ENCODE measurements around the gene IFT20. TPM values are rescaled to one million over a fixed set of nuclear protein-coding genes. Genes with fewer than 3 reads are reported as not detected.
A peak's percentile ranks its signal among the peaks of the same experiment; 100 is the strongest.

IFT20 gene
- total RNA-seq: 10 to 100 TPM; 24.6 to 28.9 TPM

- peaks cover 27% of the 10 kb centered on the region for H3K4me1 Mint-ChIP-seq
- peaks cover 2% of the 10 kb centered on the region for H3K36me3 Mint-ChIP-seq
- H3K4me3 Mint-ChIP-seq: peak within 1 kb of the TSS; percentile 97
- DNase-seq (peak; percentile 92), ATAC-seq (ENCODE audit: low read depth) (peak; percentile 97)
- no peaks in the 10 kb centered on the region for H3K9me3 Mint-ChIP-seq
- POLR2A ChIA-PET: interaction anchor here (0.6 to 2.8 kb wide), 15 partner anchors 10 to 842 kb away, joined by 3 to 75 read pairs (median 5); partner anchors contain the start of genes POLDIP2 and TMEM97
- H3K27ac Mint-ChIP-seq: peak within 1 kb of the TSS; percentile 97
- H3K27me3 Mint-ChIP-seq: no peaks in the 10 kb centered on the region
These were observed at the start of gene IFT20, which contains the start of gene TNFAIP1 for GRCh38 chr17:28335201-28335958. IFT20 (minus strand) TSS chr17:28335472; CDS start chr17:28331985, 3,487 bp downstream. TNFAIP1 (plus strand) TSS chr17:28335761; CDS start chr17:28339522, 3,761 bp downstream.

- POLR2A ChIA-PET: interaction anchor here (0.9 to 3.0 kb wide), 9 partner anchors 12 to 162 kb away, joined by 3 to 31 read pairs (median 6); partner anchors contain the start of genes IFT20, POLDIP2, SARM1 and SLC46A1
- Mint-ChIP-seq H3K9me3 (no peaks in the 10 kb centered on the region), H3K27me3 (no peaks in the 10 kb centered on the region), H3K4me3 (peak overlapping the region; percentile 96), H3K36me3 (peaks cover 17% of the 10 kb centered on the region), H3K27ac (peak overlapping the region; percentile 92), H3K4me1 (peaks cover 23% of the 10 kb centered on the region)
- ATAC-seq (ENCODE audit: low read depth) (peak; percentile 13), DNase-seq (no peak)
These were observed 49.7 kb upstream of the IFT20 start for GRCh38 chr17:28385037-28385400.

GRCh38 chr17:28384281-28385036 is 49.2 kb upstream of the IFT20 start:
- Mint-ChIP-seq H3K36me3 (peaks cover 13% of the 10 kb centered on the region), H3K9me3 (no peaks in the 10 kb centered on the region), H3K4me3 (peak overlapping the region; percentile 96), H3K27me3 (no peaks in the 10 kb centered on the region), H3K4me1 (peaks cover 23% of the 10 kb centered on the region), H3K27ac (peak overlapping the region; percentile 92)
- POLR2A ChIA-PET: interaction anchor here (0.7 to 3.0 kb wide), 12 partner anchors 8 to 212 kb away, joined by 3 to 31 read pairs (median 4); partner anchors contain the start of genes IFT20, POLDIP2, SARM1 and SLC46A1
- peak; percentile 76 for DNase-seq
- ATAC-seq (ENCODE audit: low read depth): peak; percentile 95

- DNase-seq (peak; percentile 54), ATAC-seq (ENCODE audit: low read depth) (no peak)
- no peak overlapping the region for H3K27ac Mint-ChIP-seq
- no peaks in the 10 kb centered on the region for H3K9me3 Mint-ChIP-seq
- H3K36me3 Mint-ChIP-seq: peaks cover 13% of the 10 kb centered on the region
- H3K4me1 Mint-ChIP-seq: peaks cover 25% of the 10 kb centered on the region
- POLR2A ChIA-PET: no interaction called here
- H3K27me3 Mint-ChIP-seq: no peaks in the 10 kb centered on the region
- no peak overlapping the region for H3K4me3 Mint-ChIP-seq
These were observed 46.0 kb upstream of the IFT20 start for GRCh38 chr17:28381141-28381825.

GRCh38 chr17:28379814-28380801 is 44.8 kb upstream of the IFT20 start:
- DNase-seq: no peak
- H3K4me3 Mint-ChIP-seq: no peak overlapping the region
- no peak overlapping the region for H3K27ac Mint-ChIP-seq
- H3K9me3 Mint-ChIP-seq: no peaks in the 10 kb centered on the region
- no peaks in the 10 kb centered on the region for H3K27me3 Mint-ChIP-seq
- peaks cover 18% of the 10 kb centered on the region for H3K4me1 Mint-ChIP-seq
- ATAC-seq (ENCODE audit: low read depth): no peak
- POLR2A ChIA-PET: no interaction called here
- H3K36me3 Mint-ChIP-seq: peaks cover 12% of the 10 kb centered on the region

GRCh38 chr17:28372945-28373274 is 37.6 kb upstream of the IFT20 start:
- ATAC-seq (ENCODE audit: low read depth) (no peak), DNase-seq (no peak)
- Mint-ChIP-seq H3K27me3 (no peaks in the 10 kb centered on the region), H3K9me3 (no peaks in the 10 kb centered on the region), H3K27ac (peak overlapping the region; percentile 42), H3K4me3 (peak overlapping the region; percentile 81), H3K36me3 (no peaks in the 10 kb centered on the region), H3K4me1 (peaks cover 18% of the 10 kb centered on the region)
- POLR2A ChIA-PET: interaction anchor here (1.0 to 3.4 kb wide), 2 partner anchors 12 to 15 kb away, joined by 3 to 19 read pairs; partner anchors contain the start of gene POLDIP2

GRCh38 chr17:28372203-28372944 is 37.1 kb upstream of the IFT20 start:
- ATAC-seq (ENCODE audit: low read depth) (peak; percentile 5), DNase-seq (no peak)
- POLR2A ChIA-PET: interaction anchor here (0.5 to 3.4 kb wide), 3 partner anchors 12 to 370 kb away, joined by 5 to 19 read pairs (median 16); partner anchors contain the start of gene POLDIP2
- Mint-ChIP-seq H3K9me3 (no peaks in the 10 kb centered on the region), H3K27ac (peak overlapping the region; percentile 42), H3K4me3 (peak overlapping the region; percentile 81), H3K27me3 (no peaks in the 10 kb centered on the region), H3K36me3 (no peaks in the 10 kb centered on the region), H3K4me1 (peaks cover 18% of the 10 kb centered on the region)

GRCh38 chr17:28371245-28372202 is 36.3 kb upstream of the IFT20 start, which contains the start of gene SARM1:
SARM1 (plus strand) TSS chr17:28371694; CDS start chr17:28372033, 339 bp downstream.
- Mint-ChIP-seq H3K4me3 (peak within 1 kb of the TSS; percentile 94), H3K27me3 (no peaks in the 10 kb centered on the region), H3K36me3 (no peaks in the 10 kb centered on the region), H3K27ac (peak within 1 kb of the TSS; percentile 88), H3K4me1 (peaks cover 18% of the 10 kb centered on the region), H3K9me3 (no peaks in the 10 kb centered on the region)
- DNase-seq: peak; percentile 88
- POLR2A ChIA-PET: interaction anchor here (3.0 to 3.4 kb wide), 2 partner anchors 13 to 14 kb away, joined by 16 to 19 read pairs; partner anchors contain the start of gene POLDIP2
- peak; percentile 92 for ATAC-seq (ENCODE audit: low read depth)

GRCh38 chr17:28370744-28371103 is 35.5 kb upstream of the IFT20 start:
- POLR2A ChIA-PET: interaction anchor here (0.8 to 3.4 kb wide), 3 partner anchors 13 to 35 kb away, joined by 3 to 19 read pairs (median 16); partner anchors contain the start of genes IFT20, POLDIP2 and TNFAIP1
- H3K27ac Mint-ChIP-seq: peak overlapping the region; percentile 88
- no peak for ATAC-seq (ENCODE audit: low read depth)

GRCh38 chr17:28370035-28370743 is 34.9 kb upstream of the IFT20 start, which contains the start of gene VTN:
VTN (minus strand) TSS chr17:28370307; CDS start chr17:28370203, 104 bp downstream.
- no peaks in the 10 kb centered on the region for H3K36me3 Mint-ChIP-seq
- H3K4me1 Mint-ChIP-seq: peaks cover 18% of the 10 kb centered on the region
- DNase-seq (no peak), ATAC-seq (ENCODE audit: low read depth) (no peak)
- peak within 1 kb of the TSS; percentile 94 for H3K4me3 Mint-ChIP-seq
- H3K27ac Mint-ChIP-seq: peak within 1 kb of the TSS; percentile 88
- POLR2A ChIA-PET: interaction anchor here (0.8 to 3.4 kb wide), 3 partner anchors 13 to 35 kb away, joined by 3 to 19 read pairs (median 16); partner anchors contain the start of genes IFT20, POLDIP2 and TNFAIP1
- H3K27me3 Mint-ChIP-seq: no peaks in the 10 kb centered on the region
- H3K9me3 Mint-ChIP-seq: no peaks in the 10 kb centered on the region

More at GRCh38 chr17:28370744-28371103, 35.5 kb upstream of the IFT20 start:
- peak overlapping the region; percentile 94 for H3K4me3 Mint-ChIP-seq
- H3K36me3 Mint-ChIP-seq: no peaks in the 10 kb centered on the region
- H3K27me3 Mint-ChIP-seq: no peaks in the 10 kb centered on the region
- no peaks in the 10 kb centered on the region for H3K9me3 Mint-ChIP-seq
- peaks cover 18% of the 10 kb centered on the region for H3K4me1 Mint-ChIP-seq
- DNase-seq: no peak
